GM19467 (cell line): ENCODE results near the gene MMEL1.
"Not testable (repeated sequence)": the region's sequence is repeated elsewhere in the genome, so short reads cannot be mapped to it uniquely, and the experiment has no call there.

Source experiments
- ATAC-seq: cut with Tn5 transposase; IDR thresholded peaks from one replicate; pipeline ENCODE4 v1.9.1; 2021; ENCODE audit warnings: mild to moderate bottlenecking, moderate library complexity; ENCODE audit not compliant: unreplicated experiment

MMEL1 gene

DNA sequence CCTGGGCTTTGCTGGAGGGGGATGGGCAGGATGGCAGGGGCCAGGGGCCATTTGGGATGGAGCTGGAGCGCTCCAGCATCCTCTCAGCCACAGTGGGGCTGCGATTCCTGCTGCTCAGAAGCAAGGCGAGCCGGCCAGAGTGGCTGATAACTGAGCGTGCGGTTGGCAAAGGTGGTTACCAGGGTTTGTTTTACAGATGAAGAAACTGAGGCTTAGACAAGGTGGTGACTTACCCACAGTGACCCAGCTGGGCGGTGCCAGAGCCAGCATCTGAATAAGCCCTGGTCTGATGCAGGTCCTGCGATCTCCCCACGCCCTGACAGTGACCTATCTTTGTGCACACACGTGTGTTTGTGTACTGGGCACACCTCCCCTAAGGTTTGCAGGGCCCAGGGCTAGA, 52.1 kb downstream of the MMEL1 start:
- ATAC-seq: no peak

DNA sequence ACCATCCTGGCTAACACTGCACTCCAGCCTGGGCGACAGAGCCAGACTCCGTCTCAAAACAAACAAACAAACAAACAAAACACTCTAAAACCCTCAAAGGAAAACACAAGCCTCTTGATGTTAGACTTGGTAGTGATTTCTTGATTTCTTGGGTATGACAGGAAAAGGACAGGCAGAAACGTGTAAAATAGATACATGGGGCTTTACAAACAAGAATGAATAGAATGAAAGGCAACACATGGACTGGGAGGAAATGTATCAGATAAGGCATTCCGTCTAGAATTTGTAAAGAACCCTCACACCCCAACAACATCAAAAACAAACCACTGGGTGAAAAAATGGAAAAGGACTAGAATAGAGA, 54.1 kb downstream of the MMEL1 start:
- no peak for ATAC-seq

DNA sequence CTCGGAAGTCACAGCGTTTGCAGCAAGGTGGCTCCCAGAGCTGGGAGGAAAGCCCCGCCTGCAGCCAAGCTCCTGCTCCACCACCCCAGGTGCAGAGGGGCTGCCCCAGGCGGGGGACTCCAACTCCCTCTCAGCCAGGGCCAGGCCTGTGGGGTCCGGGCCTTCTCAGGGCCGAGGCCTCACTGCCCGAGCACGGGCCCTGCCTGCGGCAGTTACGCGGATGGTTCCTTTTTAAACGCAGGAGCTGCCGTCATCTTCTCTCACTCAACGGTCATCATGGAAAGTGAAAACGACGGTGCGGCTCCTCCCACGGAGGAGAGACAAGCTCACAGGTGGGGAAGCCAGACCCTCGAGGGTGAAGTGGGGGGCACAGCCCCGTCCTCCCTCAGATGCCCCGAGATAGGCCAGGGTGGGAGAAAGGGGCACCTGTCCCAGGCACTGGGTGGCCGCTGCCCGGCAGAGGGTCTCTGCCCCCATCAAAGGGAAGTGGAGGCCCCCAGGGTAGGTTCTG, 55.2 kb downstream of the MMEL1 start:
- peak; percentile 39 for ATAC-seq

DNA sequence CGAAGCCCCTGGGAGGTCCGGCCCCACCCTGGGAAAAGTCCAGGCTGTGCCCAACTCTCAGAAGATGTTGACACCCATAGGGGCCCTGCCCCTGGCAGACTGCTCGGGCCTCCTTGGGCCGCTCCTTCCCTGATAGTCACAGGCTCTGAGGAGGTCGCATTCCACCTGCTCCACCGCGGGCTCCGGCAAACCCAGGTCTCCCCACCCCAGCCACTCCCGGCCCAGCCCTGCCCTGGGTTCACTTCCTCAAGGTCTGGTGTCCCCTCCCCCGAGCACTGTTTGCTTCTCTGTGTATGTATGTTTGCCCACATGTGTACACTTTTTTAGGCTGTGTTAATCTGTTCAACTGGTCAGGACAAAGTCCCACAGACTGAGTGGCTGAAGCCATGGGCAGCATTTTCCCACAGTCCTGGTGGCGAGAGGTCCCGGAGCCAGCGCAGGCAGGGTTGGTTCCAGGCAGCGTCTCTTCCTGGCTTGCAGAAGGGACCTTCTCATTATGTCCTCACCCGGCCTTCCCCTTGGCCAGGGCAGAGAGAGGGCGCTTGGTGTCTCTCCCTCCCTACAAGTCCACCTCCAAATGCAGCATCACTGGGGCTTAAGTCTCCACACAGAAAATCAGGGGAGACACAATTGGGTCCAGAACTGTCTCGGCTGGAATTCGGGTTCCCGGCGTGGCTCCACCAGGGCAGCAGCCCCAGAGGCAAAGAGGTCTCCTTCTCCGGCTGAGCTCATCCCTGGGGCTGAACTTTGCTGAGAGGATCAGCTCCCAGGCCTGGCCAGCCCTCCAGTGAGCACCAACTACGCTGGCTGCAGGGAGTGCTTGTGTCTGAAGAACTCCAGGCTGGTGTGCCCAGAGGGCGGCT, 56.8 kb downstream of the MMEL1 start:
- no peak for ATAC-seq

DNA sequence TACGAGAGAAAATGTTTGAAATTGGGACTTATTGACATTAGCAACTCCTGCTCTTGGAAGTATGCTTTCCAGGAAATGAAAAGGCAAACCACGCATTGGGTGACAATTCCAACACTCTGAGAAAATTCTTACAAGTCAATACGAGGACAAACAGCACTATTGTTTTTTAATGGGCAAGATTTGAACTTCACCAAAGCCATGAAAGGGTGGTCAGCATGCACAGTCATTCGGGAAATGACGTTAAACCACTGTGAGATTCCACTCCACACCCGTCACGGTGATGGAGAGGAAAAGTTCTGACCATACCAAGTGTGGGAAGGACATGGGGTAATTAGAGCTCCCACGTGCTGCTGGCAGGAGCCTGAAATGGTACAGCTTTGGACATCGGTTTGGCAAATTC, 58.5 kb downstream of the MMEL1 start:
- ATAC-seq: no peak

DNA sequence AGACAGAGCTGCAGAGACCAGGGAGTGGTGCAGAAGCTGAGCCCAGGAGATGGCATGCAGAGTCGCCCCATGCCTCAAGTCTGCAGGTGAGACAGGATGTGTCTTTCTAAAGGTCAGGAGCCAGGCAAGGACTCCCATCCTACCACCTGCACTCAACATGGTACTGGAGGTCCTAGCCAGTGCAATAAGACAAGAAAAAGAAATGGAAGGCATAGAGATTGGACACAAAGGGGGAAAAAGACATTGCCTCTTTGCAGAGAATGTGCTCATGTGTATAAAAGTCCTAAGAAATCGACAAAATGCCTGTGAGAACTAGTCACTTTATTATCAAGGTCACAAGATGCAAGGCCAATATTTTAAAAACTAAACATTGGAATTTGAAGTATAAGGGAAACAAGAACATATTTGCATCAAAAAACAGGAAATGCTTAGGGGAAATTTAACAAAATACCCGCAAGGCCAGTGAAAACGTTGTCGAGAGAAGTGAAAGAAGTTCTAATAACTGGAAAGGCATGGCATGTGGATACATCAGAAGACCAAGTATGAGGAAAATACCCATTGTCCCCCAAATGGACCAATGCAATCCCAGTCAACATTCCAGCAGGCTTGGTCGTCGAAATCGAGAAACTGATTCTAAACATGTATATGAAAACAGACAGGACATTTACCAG, 59.4 kb downstream of the MMEL1 start:
- no peak for ATAC-seq

DNA sequence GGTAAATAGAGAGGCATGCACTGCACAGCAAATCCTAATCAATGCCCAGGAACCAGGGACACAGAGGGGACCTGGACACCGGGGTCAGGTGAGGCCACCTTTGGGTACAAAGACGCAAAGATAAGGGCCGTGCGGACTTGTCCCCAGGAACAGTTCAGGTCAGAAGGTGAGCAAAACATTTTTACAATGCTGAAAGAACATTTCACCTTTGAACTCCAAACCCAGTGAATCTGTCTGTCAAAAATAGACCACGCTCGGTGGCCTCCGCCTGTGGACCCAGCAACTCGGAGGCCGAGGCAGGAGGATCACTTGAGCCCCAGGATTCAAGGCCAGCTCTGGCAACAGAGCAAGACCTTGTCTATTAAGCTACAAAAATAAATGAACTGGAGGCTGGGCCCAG, 61.5 kb downstream of the MMEL1 start:
- no peak for ATAC-seq

DNA sequence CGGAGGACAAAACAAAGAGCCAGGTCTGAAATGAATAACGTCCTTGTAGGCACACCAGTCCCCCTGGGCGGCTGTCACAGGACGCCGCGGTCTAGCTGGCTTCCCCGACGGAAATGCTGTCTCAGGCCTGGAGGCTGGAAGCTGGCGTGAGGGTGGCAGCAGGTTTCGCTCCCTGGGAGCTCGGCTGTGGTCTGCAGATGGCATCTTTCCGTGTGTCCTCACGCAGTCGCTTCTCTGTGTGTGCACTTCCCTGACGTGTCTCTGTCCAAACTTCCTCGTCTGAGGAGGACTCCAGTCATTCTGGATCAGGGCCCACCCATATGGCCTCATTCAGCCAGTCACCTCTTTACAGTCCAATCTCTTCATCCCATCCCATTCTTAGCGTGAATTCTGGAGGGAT, 62.5 kb downstream of the MMEL1 start:
- ATAC-seq: no peak

DNA sequence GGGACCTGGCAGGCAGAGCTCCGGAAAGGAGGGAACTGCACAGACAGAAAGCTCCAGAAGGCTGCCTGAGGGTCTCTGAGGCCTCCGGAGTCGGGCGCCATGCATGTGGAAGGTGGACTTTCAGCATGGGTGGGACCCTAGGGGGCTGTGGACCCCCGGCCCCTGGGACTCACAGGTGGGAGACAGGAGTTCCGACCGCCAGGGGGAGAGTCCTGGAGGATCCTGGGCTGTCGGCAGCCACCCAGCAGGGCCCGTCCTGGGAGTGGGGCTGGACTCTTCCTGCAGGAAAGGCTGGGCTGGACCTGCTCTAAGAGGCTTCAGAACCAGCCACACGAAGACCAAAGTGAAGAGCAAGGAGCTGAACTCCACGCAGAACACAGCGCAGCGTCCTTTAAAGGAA, 63.1 kb downstream of the MMEL1 start:
- not testable (repeated sequence) for ATAC-seq

DNA sequence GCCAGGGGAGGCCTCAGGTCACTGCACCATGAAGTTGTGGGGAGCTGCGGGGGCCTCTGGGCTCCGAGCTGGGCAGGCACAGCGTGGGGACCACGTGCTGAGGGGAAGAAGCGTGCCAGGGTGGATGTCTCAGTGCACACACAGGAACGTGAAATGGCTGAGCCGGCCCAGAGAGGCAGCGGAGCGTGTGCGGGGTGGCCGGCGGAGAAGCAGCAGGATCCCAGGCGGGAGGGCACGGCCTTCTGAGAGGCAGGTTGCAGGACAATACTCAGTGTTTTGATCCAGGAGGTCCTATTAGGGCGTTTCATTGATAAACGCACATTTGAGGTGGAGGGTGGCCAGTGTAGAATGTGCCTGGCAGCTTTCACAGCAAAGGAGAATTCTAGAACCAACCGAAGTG, 63.8 kb downstream of the MMEL1 start:
- ATAC-seq: no peak

DNA sequence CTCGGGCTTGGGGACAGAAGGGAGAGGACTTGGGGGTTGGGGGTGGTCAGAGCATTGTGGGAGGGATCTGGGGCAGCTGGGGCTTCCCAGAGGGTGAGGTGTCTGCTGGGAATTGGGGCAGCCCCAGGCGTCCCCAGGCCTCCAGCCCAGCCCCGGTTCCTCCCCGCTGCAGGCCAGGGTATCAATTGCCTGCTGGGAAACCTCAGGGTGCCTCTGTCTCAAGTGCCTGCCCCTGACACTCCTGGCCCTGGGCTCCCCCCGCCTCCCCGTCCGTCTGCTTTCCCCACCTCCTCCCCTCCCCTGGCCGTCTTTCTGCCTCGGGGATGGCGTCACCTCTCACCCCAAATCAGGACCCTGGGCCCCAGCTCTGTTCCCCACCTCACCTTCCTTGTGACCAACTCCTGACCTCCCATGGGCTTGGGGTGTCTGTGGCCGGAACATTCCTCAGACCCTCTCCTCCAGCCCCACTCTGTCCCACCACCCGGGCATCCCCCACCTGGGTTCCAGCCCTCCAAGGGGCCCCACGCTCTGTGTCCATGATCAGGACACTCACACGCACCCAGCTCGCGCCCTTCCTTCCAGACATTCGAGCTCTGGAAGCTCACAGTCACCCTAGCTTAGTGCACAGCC, 64.5 kb downstream of the MMEL1 start:
- ATAC-seq: not testable (repeated sequence)

DNA sequence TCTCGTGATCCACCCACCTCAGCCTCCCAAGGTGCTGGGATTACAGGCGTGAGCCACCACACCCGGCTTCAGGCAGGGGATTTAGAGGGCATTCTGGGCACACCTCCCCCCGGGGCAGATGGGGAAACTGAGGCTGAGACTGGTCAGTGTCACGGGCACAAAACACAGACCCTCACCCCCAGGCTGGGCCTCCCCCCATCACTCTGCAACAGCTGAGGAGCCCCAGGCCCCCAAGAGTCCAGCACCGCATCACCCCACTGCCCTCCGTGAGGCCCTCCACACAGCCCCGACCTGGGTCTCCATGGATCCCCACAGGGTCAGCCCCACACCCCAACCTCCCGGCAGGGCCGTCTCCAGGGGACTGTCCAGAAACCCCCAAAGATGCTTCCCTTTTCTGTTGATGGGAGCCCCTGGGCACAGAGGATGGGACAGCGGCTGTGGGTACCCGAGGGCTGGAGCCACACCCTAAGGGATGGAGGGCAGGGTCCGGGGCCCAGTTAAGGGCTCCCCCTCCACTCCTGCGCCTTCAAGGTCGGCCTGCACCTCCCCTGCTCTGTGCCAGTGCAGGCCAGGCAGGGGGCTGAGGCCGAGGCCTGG, 65.6 kb downstream of the MMEL1 start:
- ATAC-seq: no peak

DNA sequence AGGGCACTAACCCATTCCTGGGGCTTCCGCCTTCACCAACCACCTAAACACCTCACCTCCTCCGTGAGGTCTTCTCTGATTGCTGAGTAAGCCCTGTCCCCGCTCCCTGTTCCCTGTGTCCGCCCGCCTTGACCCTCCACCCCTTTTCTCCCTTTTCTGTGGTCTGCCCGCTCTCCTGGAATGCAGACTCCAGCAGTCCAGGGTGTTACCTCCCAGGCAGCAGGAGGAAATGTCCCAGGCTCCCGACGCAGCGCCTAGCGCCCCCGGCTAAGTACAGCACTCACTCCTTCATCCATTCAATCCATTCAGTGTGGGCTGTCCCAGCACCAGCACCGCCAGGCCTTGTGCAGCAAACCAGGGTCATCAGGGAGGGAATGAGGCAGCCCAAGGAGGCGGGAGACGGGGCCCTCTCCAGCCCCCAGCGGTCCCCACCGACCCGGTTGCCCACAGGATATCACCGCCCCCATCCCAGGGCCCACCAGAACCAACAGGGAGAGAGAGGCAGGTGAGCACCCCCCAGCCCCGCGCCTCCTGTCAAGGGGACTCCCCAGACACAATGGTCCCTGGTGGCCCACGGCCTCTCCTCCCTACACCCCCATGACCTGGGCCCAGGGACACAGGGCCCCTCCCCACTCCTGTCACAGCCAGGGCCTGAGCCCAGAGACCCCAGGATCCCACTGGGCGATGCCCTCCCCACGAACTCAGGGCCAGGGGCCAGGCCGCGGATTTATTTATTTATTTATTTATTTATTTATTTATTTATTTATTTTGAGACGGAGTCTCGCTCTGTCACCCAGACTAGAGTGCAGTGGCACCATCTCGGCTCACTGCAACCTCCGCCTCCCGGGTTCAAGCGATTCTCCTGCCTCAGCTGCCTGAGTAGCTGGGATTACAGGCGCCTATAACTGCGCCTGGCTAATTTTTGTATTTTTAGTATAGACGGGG, 66.4 kb downstream of the MMEL1 start:
- ATAC-seq: no peak

DNA sequence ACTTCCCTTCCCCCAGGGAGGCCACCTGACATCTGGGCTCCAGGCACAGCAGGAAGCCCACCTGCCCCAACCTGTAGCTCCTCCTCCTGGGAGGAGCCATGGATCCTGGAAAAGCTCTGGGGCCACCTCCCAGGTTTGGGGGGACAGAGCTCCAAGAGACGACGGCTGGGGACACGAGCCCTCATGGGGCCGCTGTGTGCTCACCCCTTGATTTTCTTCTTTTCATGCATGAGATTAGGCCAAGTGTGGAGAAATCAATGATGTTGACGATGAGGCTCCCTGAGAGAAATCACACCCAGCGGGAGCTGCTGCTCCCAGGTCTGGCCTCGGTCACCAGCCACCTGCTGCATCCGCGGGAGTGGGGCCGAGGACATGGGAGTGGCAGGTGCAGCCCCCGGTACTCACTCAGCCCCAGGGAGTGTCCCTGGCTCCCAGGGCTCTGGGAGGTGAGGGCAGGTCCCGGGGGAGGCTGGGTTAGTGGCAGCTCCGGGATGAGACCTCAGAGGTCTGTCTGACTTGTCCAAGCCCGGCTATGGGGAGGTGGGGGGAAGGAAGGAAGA, 67.9 kb downstream of the MMEL1 start:
- no peak for ATAC-seq

DNA sequence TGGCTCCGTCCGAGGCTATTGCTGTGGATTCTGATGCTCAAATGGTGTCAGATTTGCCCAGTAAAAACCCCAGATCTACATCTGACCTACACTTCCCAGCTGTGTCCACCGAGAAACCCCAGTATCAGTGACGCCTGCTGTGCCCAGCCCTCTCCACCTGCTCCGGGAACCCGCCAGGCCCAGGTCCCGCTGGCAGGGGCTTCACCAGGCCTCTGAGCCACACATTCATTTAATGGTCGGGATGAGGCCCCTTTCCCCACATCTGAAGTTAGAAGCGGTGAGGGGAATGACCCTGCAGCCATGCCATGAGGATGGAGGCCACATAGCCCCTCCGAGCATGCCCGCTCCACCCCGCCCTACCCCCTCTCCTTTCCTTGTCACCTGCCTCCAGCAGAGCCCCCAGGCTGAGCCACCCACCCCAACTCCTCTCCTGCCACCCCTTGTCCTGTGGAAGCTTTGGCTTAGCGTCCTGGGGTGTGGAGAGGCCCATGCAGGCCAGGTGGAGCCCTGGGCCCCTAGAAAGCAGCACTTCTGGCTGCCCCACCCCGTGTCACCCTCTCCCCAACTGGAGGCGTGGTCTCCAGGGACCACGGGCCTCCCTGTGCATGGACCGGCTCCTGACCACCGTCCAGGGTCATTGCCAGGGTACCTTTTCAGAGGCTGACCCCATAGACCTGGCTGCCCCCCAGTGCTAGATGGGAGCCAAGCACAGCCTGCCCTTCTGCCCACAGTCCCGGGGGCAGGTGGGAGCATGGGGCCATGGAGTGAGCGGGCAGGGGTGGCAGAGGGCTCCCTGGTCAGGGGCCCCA, 68.6 kb downstream of the MMEL1 start:
- no peak for ATAC-seq

DNA sequence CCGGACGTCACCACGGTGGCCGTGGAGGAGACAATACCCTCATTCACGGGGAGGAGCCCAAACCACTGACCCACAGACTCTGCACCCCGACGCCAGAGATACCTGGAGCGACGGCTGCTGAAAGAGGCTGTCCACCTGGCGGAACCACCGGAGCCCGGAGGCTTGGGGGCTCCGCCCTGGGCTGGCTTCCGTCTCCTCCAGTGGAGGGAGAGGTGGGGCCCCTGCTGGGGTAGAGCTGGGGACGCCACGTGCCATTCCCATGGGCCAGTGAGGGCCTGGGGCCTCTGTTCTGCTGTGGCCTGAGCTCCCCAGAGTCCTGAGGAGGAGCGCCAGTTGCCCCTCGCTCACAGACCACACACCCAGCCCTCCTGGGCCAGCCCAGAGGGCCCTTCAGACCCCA, 69.6 kb downstream of the MMEL1 start:
- ATAC-seq: no peak

DNA sequence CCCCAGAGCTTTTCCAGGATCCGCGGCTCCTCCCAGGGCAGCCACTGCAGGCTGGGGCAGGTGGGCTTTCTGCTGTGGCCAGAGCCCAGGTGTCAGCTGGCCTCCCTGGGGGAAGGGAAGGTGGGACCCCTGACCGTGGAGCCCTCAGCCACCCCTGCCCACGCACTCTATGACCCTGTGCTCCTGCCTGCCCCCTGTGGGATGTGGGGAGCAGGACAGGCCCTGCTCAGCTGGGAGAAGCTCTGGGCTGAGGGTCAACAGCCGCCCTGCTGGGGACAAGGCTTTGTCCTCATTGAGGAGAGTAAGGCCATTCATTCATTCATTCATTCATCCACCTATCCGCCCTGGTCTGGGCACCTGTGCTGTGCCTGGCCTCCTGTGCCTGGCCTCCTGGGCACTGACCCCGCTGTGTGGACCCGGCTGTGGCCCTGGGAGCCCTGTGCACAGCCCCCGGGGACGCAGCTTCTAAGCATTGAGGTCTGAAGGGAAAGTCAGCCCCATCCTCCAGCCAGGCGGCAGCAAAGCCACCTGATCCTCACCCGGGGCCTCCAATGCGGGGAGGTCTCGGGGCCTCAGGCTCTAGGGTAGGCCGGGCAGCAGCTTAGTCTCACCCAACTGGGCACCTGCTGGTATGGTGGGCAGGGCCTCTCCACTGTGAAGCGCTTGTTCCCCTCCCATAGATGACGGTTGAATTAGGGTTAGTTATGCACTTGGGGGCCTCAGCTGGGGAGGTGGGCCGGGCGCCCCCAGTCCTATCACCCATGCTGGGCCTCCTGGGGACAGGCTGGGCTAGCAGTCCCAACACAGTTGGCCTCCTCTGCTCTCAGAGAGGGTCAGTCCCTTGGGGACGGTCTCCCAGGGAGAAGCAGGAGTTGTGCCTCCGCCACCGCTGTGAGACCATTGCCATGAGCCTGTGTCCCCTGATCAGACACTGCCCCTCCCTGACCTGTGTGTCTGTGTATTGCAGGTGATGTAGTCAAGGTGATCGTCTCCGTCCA, 70.6 kb downstream of the MMEL1 start:
- ATAC-seq: no peak

DNA sequence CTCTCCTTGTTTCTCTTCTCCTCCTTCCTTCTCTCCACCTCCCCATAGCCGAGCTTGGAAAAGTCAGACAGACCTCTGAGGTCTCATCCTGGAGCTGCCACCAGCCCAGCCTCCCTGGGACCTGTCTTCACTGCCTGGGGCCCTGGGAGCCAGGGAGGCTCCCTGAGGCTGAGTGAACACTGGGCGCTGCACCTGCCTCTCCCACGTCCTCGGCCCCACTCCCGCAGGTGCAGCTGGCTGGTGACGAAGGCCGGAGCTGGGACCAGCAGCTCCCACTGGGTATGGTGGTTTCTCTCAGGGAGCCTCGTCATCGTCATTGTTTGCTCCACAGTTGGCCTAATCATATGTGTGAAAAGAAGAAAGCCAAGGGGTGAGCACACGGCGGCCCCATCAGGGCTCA, 71.4 kb downstream of the MMEL1 start:
- ATAC-seq: no peak
